Measurements from ENCODE around the gene ENG. TPM values are rescaled to one million over a fixed set of nuclear protein-coding genes. Genes with fewer than 3 reads are reported as not detected.

ENG gene
- total RNA-seq (2012; rRNA removed) (3.6 and 4.2 TPM in 2 replicates), polyA plus RNA-seq (2012; rRNA removed) (73.9 and 83.3 TPM in 2 replicates), Bru-seq, nascent RNA (percentile 67 among the genes with signal in this experiment), BruChase-seq, experiment 1, labeled RNA remaining after a 6-hour chase (percentile 75 among the genes with signal in this experiment), BruChase-seq, experiment 2, labeled RNA remaining after a 2-hour chase (percentile 64 among the genes with signal in this experiment)
- 39.1 and 101 TPM in 2 replicates for polyA plus RNA-seq (2012; cell fraction: cytosol; rRNA removed)
- 36.4 and 102 TPM in 2 replicates for polyA plus RNA-seq (2012; cell fraction: nucleus; rRNA removed; ENCODE audit: low replicate concordance)
- long read RNA-seq, transcript ENG-202 (15 exons, 3,048 nt), result major isoform, 112 of 227 reads
- long read RNA-seq, transcript ENG-201 (14 exons, 3,059 nt), result minor isoform, 5 of 227 reads
- long read RNA-seq, partial matches to known transcripts, result 75 of 227 reads
- long read RNA-seq, other reads (novel, unspliced or antisense), result 35 of 227 reads

GRCh38 chr9:127854184-127854806, at the start of gene ENG:
TSS of gene ENG (minus strand) at chr9:127854658. CDS start at chr9:127854355, 303 bp downstream.
- DNase-seq (peak; percentile 59), ATAC-seq (ENCODE audit: low read depth) (peak; percentile 87)
- H3K27me3 ChIP-seq (ENCODE audit: control insufficient read depth, insufficient read depth, low read length), result no peaks in the 10 kb centered on the region
- H3K4me1 ChIP-seq (ENCODE audit: control insufficient read depth, insufficient read depth, low read length), result peaks cover 11% of the 10 kb centered on the region
- ChIA-PET POLR2A (ENCODE audit: unreplicated experiment) (interaction anchor here (0.6 to 1.6 kb wide), 2 partner anchors 16 to 403 kb away, joined by 3 to 6 read pairs; partner anchors contain the start of gene RPL12), CTCF (interaction anchor here (1.5 kb wide), 1 partner anchor 119 kb away, joined by 4 read pairs; the partner anchor contains the start of gene TOR2A)
- peak within 1 kb of the TSS; percentile 56 for H3K4me3 ChIP-seq (ENCODE audit: insufficient read depth, low read depth, low read length)
- H3K27ac ChIP-seq (ENCODE audit: insufficient read depth, low read length), result peak within 1 kb of the TSS; percentile 87
- H3K23ac ChIP-seq (ENCODE audit: low read depth, low read length), result peak within 1 kb of the TSS; percentile 93
- H4K8ac ChIP-seq (ENCODE audit: low read depth in 2 of 2, low read length in 2 of 2), result peak within 1 kb of the TSS; percentile 92 to 95
- H3K36me3 ChIP-seq (ENCODE audit: control insufficient read depth, insufficient read depth, low read length), result peaks cover 17% of the 10 kb centered on the region
- peak; percentile 31; the same call in 1 of the 2 replicates for TF ChIP-seq CTCF (conservative IDR thresholded peaks at IDR 0.05; ENCODE audit: low read depth, low read length)
- peak; percentile 97 for TF ChIP-seq MXI1 (IDR thresholded peaks at IDR 0.05; ENCODE audit: borderline replicate concordance, low read depth, low read length)
- TF ChIP-seq USF2 (IDR thresholded peaks at IDR 0.05; ENCODE audit: low read depth, low read length), result peak; percentile 56; the same call in 1 of the 2 replicates
- TF ChIP-seq RAD21 (IDR thresholded peaks at IDR 0.05; ENCODE audit: low read length), result no peak; the same call in 1 of the 2 replicates
- TF ChIP-seq RFX5 (IDR thresholded peaks at IDR 0.05; ENCODE audit: low read depth, low read length), result no peak
- no peak for TF ChIP-seq FOS (IDR thresholded peaks at IDR 0.05; ENCODE audit: low read depth, low read length)
- TF ChIP-seq ELK1 (IDR thresholded peaks at IDR 0.05; ENCODE audit: borderline replicate concordance, low read depth, low read length), result no peak
- peak within 1 kb of the TSS; percentile 81 for H3K4ac ChIP-seq (ENCODE audit: low read depth, low read length)
- no TSS peak for BruUV-seq (replicated peaks)
- H3K4me2 ChIP-seq (ENCODE audit: low read depth, low read length), result peak within 1 kb of the TSS; percentile 83
- in situ Hi-C loops (cut with MboI; ENCODE audit: low sequenced_read_pairs) (no loop called here), dilution Hi-C loops (cut with HindIII; ENCODE audit: low sequenced_read_pairs, unreplicated experiment) (no loop called here), intact Hi-C loops (cut with micrococcal nuclease) (loop anchor here (5.0 kb wide), 1 partner anchor 52 kb away; the partner anchor contains the start of gene FPGS)
- peak within 1 kb of the TSS; percentile 86 for H2BK120ac ChIP-seq (ENCODE audit: low read depth, low read length)
- 3% methylated on average over 23 of the region's 37 CpGs; no CpG with 5 or more reads in 1 of the 2 experiments for WGBS, 2 experiments (ENCODE audit: extremely low coverage in 2 of 2, insufficient read length in 1 of 2)
- H3K9me1 ChIP-seq (ENCODE audit: insufficient read depth, low read length), result peaks cover 12% of the 10 kb centered on the region
- H2BK5ac ChIP-seq (ENCODE audit: low read depth, low read length, poor library complexity, severe bottlenecking), result peak within 1 kb of the TSS; percentile 66
- peaks cover 7% of the 10 kb centered on the region for H3K9me3 ChIP-seq (ENCODE audit: control insufficient read depth, insufficient read depth, low read length)
- H2AFZ ChIP-seq (replicated peaks; ENCODE audit: low read length, poor library complexity), result peak within 1 kb of the TSS; percentile 91
- H4K20me1 ChIP-seq (ENCODE audit: insufficient read depth, low read length), result 0 out of 2 replicates have a peak, but pooled peaks cover 3% of the 10 kb centered on the region
- peak within 1 kb of the TSS; percentile 64 for H2BK20ac ChIP-seq (ENCODE audit: low read depth, low read length)
- H4K91ac ChIP-seq (ENCODE audit: insufficient read depth, low read depth, low read length), result peak within 1 kb of the TSS; percentile 94
- H2AK5ac ChIP-seq (ENCODE audit: low read depth, low read length), result peak within 1 kb of the TSS; percentile 95
- peak within 1 kb of the TSS; percentile 99 for H2AK9ac ChIP-seq (replicated peaks; ENCODE audit: low read depth, low read length, poor library complexity)
- H3K14ac ChIP-seq (replicated peaks; ENCODE audit: low read depth, low read length), result peak within 1 kb of the TSS; percentile 93
- peak within 1 kb of the TSS; percentile 80 for H3K9ac ChIP-seq (ENCODE audit: low read depth, low read length)
- H2BK15ac ChIP-seq (ENCODE audit: low read depth, low read length), result peak within 1 kb of the TSS; percentile 79; the same call in 1 of the 3 replicates
- H4K5ac ChIP-seq (ENCODE audit: low read depth, low read length), result peak within 1 kb of the TSS; percentile 85
- peaks cover 12 to 46% of the 10 kb centered on the region in 2 experiments; a peak in 3 of 4 replicates for H3K79me1 ChIP-seq (ENCODE audit: low read depth in 1 of 2, low read length in 2 of 2)
- H3K18ac ChIP-seq (ENCODE audit: low read depth, low read length), result peak within 1 kb of the TSS; percentile 44
- H3K56ac ChIP-seq (ENCODE audit: extremely low read depth, insufficient read depth, low read length), result peak within 1 kb of the TSS; percentile 89
